Measurements from ENCODE around the gene NUP88. TPM values are rescaled to one million over a fixed set of nuclear protein-coding genes. Genes with fewer than 3 reads are reported as not detected.

Gene NUP88
- total RNA-seq, 1 donor from 2014 or later, result 168 TPM

DNA sequence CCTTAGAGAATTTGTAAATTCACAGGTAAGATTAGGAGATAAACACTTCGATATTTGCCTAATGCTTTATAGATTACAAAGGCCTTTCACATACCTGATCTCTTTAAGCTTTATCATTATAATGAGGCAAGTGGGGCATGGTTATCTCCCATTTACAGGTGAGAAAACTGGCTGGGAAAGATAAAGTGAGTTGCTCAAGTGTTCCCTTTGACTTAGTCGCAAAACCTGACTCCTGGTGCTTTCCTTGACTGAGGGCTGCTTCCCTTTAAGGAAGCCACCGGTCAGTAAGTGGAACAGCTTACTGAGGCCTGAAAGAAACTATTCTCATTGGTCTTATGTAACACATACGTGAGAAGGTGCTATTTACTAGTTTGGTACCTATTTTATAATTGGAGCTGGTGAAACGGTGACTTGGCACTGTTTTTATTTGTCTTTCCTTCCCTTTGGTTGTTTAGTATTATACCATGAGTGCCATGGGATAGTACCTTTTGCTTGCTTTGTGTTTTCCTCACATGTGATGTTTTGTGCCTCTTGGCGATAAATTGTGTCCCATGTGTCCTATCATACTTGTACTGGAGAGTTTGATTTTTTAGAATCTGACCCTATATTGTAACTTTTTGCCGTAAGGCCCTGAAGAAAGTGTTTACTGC lies 57.2 kb downstream of the NUP88 start:
- no peaks in the 10 kb centered on the region for H3K9me3 Mint-ChIP-seq
- no peak overlapping the region for H3K27ac Mint-ChIP-seq
- H3K36me3 Mint-ChIP-seq (ENCODE audit: low read depth), result peaks cover 35% of the 10 kb centered on the region
- no peaks in the 10 kb centered on the region for H3K27me3 Mint-ChIP-seq
- H3K4me3 Mint-ChIP-seq, result no peak overlapping the region
- no peaks in the 10 kb centered on the region for H3K4me1 Mint-ChIP-seq
- intact Hi-C loops (cut with micrococcal nuclease), result loop anchor here (10.0 kb wide), 1 partner anchor 117 kb away; no protein-coding TSS in a partner anchor
- DNase-seq, result no peak

DNA sequence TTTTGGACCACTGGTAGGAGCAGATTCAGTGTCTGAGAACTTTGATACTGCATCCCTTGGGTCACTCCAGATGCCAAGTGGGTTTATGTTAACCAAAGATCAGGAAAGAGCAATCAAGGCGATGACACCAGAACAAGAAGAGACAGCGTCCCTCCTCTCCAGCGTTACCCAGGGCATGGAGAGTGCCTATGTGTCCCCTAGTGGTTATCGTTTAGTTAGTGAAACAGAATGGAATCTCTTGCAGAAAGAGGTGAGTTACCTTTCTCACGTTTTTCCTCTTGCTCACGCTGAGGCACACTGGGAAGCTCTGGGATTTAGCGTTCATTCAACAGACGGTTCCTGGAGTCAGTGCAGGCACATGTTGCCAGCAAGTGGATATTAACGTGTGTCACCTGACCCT lies 58.0 kb downstream of the NUP88 start:
- H3K4me3 Mint-ChIP-seq, result no peak overlapping the region
- no peak overlapping the region for H3K27ac Mint-ChIP-seq
- intact Hi-C loops (cut with micrococcal nuclease), result loop anchor here (10.0 kb wide), 1 partner anchor 117 kb away; no protein-coding TSS in a partner anchor
- no peaks in the 10 kb centered on the region for H3K27me3 Mint-ChIP-seq
- peaks cover 39% of the 10 kb centered on the region for H3K36me3 Mint-ChIP-seq (ENCODE audit: low read depth)
- no peak for DNase-seq
- H3K9me3 Mint-ChIP-seq, result no peaks in the 10 kb centered on the region
- no peaks in the 10 kb centered on the region for H3K4me1 Mint-ChIP-seq

DNA sequence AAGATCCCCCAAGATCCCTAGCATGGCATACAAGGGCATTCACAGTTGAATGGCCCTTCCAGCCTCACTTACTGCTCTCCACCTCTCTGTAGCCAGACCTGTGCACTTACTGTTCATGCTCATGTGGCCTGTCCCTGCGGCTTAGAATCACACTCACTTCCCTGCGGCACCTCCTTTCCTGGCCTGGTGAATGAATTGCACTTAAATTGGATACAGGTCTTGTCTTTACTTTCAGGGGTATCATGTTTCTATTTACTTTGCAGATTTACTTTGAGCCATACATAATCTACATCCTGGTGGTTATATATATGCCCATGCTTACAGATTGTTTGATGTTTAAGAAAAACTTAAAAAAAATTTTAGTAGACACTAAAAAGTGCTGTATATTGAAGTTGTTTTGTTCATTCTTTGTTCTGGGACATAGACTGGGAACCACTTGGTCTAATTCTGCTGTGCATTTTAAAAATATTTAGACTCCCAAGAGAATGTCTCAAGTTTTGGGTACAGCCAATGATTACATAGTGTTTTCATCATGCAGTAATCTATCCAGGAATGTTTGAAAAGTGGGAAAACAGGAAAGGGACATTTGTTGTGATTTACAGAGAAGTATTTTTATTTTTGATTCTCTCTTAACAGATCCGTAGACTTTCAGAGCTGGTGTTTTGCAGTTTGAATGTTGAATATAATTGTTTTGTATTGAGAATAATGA lies 63.9 kb downstream of the NUP88 start:
- H3K27ac Mint-ChIP-seq, result no peak overlapping the region
- no peaks in the 10 kb centered on the region for H3K27me3 Mint-ChIP-seq

DNA sequence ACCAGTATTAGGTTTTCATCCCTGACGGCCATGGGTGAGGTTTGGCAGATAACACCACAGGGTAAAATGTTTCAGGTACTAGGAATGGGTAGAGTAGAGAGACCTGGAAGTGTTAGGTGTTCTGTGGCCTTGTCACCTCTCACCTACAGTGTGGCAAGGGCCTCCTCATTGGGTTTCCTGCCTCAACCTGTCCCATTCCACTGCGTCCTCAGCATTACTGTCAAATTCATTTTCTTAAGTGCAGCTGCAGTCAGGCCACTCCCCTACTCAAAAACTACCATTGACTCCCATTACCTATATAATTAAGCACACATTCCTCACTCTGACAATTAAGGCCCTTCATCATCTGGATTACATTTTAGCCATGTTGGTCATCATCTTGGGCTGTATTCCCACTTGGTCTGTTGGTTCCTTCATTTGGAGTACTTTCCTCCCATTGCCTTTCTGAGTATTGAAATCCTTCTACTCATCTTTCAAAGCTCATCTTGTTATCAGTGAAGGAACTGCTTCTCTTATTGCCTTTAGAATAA lies 64.5 kb downstream of the NUP88 start:
- Mint-ChIP-seq H3K27me3 (no peaks in the 10 kb centered on the region), H3K9me3 (no peaks in the 10 kb centered on the region), H3K36me3 (ENCODE audit: low read depth) (peaks cover 40% of the 10 kb centered on the region), H3K27ac (no peak overlapping the region), H3K4me1 (no peaks in the 10 kb centered on the region), H3K4me3 (no peak overlapping the region)
- DNase-seq, result peak; percentile 37
- intact Hi-C loops (cut with micrococcal nuclease), result no loop called here

More for the DNA sequence above, 63.9 kb downstream of the NUP88 start:
- DNase-seq, result peak; percentile 52
- Mint-ChIP-seq H3K36me3 (ENCODE audit: low read depth) (peaks cover 44% of the 10 kb centered on the region), H3K9me3 (no peaks in the 10 kb centered on the region), H3K4me1 (no peaks in the 10 kb centered on the region), H3K4me3 (no peak overlapping the region)
- intact Hi-C loops (cut with micrococcal nuclease), result no loop called here

DNA sequence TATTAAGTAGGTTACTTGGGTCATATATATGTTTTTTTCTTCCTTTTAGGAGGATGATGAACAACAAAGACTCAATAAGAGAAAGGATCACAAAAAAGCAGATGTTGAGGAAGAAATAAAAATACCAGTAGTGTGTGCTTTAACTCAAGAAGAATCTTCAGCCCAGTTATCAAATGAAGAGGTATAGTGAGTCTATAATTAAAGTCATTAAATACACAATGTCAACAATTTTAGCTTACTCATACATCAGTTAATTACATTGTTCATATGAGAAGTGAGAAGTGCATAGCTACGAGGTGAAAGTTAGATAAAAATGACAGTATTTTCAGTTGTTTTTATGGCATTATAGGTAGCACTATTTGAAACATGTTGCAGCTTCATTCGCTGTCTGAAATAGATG lies 65.2 kb downstream of the NUP88 start:
- intact Hi-C loops (cut with micrococcal nuclease), result no loop called here
- Mint-ChIP-seq H3K4me3 (no peak overlapping the region), H3K36me3 (ENCODE audit: low read depth) (peaks cover 42% of the 10 kb centered on the region), H3K9me3 (no peaks in the 10 kb centered on the region), H3K27ac (no peak overlapping the region), H3K27me3 (no peaks in the 10 kb centered on the region), H3K4me1 (no peaks in the 10 kb centered on the region)
- DNase-seq, result no peak

DNA sequence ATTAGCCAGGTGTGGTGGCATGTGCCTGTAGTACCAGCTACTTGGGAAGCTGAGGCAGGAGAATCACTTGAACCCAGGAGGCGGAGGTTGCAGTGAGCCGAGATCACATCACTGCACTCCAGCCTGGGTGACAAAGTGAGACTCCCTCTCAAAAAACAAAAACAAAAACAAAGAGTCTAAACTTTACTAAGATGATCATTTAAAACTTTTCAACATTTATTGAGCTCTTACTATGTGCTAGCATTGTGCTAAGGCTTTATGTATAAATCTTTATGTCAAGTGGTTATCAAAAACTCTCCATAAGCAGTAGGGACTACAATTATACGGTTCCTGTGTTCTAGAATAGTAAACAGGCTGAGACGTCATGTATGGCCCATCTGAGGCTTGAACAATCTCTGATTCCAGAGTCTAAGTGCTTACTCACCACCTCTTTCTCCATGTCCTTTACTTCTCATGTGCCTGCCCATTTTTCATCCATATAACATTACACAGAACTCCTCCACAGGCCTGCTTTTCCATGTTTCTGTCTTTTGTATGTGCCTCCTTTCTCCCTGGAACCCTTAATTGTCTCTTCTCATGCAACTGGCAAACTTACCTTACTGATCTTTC lies 66.7 kb downstream of the NUP88 start:
- DNase-seq, result peak; percentile 38
- Mint-ChIP-seq H3K4me3 (no peak overlapping the region), H3K4me1 (no peaks in the 10 kb centered on the region), H3K27ac (no peak overlapping the region), H3K36me3 (ENCODE audit: low read depth) (peaks cover 49% of the 10 kb centered on the region), H3K27me3 (no peaks in the 10 kb centered on the region), H3K9me3 (no peaks in the 10 kb centered on the region)
- intact Hi-C loops (cut with micrococcal nuclease), result no loop called here

DNA sequence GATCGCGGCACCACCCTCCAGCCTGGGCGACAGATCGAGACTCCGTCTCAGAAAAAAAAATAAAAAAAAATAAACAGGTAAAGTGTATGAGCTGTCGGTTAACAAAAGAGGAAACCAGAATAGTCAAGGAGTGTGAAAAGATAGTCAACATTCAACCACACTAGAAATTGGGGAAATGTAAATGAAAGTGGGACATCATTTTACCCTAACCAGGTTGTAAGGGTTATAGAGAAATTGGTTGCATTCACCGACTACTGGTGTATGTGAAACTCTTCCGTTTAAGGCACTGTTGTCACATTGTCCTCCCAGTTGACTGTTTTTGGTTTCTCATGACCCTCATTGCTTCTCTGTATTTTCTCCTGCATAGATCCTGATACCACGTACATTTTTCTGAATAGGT lies 74.5 kb downstream of the NUP88 start:
- Mint-ChIP-seq H3K4me1 (no peaks in the 10 kb centered on the region), H3K27ac (no peak overlapping the region), H3K27me3 (no peaks in the 10 kb centered on the region), H3K9me3 (no peaks in the 10 kb centered on the region), H3K36me3 (ENCODE audit: low read depth) (peaks cover 22% of the 10 kb centered on the region), H3K4me3 (no peak overlapping the region)
- DNase-seq, result peak; percentile 28
- intact Hi-C loops (cut with micrococcal nuclease), result no loop called here

Other genes starting within 250 kb of the NUP88 start
- gene ZNF594, start 227.8 kb downstream of the NUP88 start, total RNA-seq, result 10.1 and 12.1 TPM in 2 replicates
- gene SCIMP, start 184.8 kb downstream of the NUP88 start, total RNA-seq, result not detected in 2 replicates
- gene RABEP1, start 137.4 kb downstream of the NUP88 start, total RNA-seq, result 57.3 and 58.2 TPM in 2 replicates
- 63.2 and 64.7 TPM in 2 replicates for gene RPAIN, start 520 bp upstream of the NUP88 start, total RNA-seq
- gene C1QBP, start 19.5 kb upstream of the NUP88 start, total RNA-seq, result 451 TPM in 2 replicates
- gene DHX33, start 49.3 kb upstream of the NUP88 start, total RNA-seq, result 41.2 and 41.7 TPM in 2 replicates
- 64.3 and 69.8 TPM in 2 replicates for gene DERL2, start 66.5 kb upstream of the NUP88 start, total RNA-seq
- 37.8 and 39.2 TPM in 2 replicates for gene MIS12, start 66.9 kb upstream of the NUP88 start, total RNA-seq
- 19.6 and 23.0 TPM in 2 replicates for gene NLRP1, start 164.8 kb upstream of the NUP88 start, total RNA-seq